ENCODE measurements around the gene P4HA1.
"Not testable (repeated sequence)": the region's sequence is repeated elsewhere in the genome, so short reads cannot be mapped to it uniquely, and the experiment has no call there.

P4HA1 gene

DNA sequence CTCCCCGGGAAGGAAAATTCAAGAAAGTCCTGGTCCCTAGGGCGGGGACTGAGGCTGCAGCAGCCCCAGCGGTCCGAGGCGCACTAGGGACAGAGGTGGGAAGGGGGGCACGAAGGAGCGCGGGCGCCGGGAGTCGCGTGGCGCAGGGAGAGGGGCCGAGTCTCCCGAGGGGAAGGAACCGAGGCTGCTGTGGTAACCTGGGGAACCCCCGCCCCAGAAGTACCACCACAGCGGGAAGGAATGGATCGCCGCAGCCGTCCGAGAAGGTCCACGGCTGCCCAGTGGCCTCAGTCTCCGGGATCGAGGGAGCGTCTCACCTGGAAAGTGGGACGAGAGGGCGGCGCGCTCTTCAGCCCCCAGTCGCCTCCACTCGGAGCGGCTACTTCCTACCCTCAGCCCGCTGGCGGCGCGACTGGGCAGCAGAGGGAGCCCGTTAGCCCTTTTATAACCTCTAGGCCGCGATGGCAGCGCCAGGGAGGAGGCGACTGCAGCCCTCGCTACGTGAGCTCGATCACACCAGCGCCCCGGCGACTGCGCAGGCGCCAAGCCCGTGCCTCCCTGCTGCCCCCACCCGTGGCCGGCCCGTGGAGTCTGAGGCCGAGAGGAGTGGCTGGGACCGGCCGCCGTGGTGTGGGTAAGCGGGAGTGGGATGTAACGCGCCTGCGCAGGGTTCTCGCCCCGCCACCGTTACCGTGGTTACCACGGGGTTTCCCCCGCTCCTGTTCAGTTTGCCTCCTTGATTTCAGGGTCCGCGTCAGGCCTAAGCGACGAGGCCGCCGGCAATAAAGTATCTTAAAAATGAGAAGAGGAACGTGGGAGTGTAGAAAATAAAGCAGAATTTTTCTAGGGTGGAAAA lies at the start of gene P4HA1:
Gene P4HA1, minus strand, starts transcription at position 418 of the 856 bp plus-strand sequence. CDS start 21,983 bp downstream, outside the sequence.
- DNase-seq: peak; percentile 96

DNA sequence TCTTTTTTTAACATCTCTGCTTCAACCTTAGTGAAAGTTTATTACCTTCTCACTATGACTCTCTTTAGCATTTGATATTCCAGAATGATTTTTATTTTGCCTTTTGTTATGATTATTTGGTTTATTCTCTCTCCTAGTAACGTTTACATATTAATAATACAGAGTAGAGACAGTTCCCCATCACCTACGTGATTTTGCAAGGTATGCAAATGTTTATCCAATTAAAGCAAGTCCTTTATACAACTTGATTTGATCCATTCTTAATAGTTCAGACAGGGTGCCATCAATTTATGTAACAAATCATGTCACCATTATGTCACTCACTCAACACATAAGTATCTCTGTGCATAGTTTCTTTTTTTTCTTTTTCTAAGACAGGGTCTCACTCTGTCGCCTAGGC lies 44.9 kb upstream of the P4HA1 start:
- no peak for DNase-seq

DNA sequence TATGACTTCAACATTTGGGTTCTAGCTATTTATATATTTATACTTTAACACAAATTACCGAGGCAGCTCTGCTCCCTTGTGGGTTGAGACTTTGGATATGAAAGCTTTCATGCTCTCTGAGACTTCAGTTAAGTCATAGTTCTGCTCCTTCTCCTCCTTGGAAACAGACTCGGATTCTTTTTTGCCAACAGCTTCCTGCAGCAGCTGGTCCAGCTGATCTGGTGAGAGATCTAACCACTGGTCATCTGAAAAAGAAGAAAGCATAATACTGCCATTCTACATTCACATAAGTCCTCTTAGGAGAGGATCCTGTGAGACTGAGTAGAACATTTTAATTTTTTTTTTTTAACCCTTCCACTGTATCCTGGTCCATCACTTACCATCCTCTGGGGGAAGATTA lies 42.6 kb upstream of the P4HA1 start:
- DNase-seq: no peak

DNA sequence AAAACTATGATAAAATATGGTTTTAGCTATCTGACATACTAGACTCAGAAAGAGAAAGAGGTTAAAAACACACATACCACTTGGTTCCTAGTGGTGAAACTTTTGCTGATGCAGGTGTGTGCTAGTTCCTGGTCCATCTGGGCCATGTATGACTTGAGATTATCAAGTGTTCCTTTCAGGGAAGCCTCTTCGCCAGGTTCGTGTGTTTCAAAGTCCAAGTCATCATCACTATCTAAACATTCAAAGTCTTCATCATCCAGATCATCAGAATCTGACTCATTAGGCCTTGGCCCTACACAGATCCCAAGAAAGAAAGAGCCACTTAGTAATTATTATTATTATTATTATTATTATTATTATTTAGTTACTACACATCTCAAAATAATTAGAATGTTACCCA lies 40.0 kb upstream of the P4HA1 start:
- DNase-seq: no peak

DNA sequence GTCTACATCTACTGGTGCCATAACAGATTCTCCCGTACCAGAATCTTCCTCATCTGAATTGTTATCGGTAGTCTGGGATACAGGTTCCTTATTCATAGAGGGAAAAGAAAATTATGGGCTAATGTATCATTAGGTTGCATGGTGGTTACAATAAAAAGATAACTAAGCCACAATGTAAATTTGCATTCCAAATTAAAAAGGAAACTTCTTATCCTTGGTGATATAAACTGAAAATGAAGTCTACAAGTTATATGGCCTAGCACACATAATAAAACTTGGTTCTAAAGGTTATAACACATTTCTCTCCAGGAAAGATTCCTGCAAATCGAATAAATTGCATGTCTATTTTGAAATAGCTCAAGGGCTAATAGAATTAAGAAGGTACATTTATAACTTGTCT lies 38.1 kb upstream of the P4HA1 start:
- DNase-seq: no peak

DNA sequence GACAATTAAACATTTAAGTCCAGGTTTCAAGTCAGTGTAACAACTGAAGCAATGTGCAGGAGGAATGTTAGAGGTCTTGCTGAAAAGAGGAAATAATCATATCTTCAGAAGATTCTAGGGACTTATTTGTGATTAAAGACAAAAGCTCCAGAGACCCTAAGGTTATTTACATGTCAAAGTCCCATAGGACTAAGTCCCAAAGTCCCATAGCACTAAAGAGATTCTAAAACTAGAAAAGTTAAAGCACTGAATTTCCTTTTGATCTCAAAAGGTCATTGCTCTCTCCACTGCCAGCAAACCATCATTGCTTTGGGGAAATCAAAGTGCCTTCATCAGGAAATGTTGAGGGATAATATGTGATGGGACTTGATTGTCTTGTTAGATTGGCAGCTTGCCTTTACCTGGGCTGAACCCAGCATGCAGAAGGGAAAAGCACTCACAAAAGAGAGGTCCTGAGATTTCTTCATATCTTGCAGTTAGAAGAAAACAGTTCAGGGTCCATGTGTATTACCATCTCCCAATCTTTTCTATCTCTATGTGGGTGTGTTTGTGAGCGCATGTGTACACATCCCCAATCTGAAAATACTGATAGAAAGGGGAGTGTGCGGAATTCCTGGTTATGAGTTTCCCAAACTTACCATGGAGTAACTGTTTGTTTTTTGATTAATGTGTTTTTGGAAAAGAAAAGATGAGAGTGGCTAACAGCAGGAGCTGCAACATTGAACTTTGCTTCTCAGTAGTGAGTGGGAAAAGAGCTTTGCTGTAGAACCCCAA lies 35.4 kb upstream of the P4HA1 start:
- no peak for DNase-seq

DNA sequence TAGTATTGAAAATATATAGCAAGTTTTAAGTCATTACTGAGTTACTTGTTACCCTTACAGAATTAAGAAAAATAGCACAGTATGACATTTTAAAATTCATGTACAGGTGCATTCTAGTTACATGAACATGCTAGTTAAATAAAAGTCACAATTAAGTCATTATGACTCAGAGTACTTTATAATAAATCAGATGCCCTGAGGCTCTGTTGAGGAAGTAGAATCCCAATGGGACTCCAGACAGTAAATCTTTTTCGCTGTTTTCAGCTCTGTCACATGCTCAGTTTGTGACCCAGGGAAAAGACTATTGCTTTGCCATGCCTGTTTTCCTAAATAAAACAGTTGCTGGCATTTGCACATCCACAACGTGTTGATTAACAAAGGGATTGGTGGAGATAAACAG lies 34.6 kb upstream of the P4HA1 start:
- DNase-seq: no peak

DNA sequence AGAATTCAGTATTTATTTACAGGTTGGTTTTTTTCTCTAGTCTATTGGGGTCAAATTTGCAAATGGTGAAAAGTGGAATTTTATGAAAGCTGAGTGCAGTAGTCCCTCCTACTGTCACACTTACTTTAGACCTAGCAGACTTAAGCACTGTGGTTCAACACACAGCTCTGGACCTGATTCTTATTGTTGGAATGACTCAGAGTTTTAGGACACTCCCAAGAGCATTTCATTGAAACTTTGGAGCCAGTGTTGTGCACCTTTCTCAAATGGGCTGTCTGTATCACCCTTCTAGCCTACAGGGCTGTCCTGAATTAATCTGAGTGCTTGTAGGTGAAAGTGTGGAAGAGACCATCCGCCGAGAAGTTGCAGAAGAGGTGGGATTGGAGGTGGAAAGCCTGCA lies 29.7 kb upstream of the P4HA1 start:
- no peak for DNase-seq

DNA sequence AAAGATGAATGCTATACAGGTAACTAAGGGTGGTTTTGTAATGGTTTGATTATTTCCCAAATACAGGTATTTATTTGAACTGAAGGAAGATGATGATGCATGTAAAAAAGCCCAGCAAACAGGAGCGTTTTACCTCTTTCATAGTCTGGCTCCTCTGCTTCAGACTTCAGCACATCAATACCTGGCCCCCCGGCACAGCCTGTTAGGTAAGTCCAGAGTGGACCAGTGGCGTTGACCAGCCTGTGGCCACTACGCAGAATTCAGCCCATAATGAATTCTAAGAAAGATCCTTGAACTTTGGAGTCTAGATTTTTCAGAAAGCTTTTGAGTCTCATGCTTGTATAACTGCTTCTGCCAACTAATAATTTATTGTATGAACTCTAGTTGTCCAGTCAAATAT lies 23.3 kb upstream of the P4HA1 start:
- DNase-seq: no peak

DNA sequence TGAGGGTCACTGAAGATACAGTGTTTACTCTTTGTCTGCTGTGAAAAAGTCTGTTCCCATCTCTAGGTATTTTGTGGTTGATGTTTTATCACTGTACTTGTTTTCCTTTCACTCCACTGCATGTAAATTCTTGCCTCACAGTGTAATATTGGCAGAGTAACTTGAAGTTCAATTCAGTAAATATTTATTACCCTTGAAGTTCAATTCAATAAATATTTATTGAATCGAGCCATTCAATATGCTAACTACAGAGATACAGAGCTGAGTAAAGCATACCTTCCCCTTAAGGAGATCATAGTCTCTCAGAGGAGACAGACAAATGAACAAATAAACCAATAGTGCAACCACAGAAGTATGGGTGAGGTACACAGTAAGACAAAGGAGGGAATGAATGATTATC lies 22.8 kb upstream of the P4HA1 start:
- no peak for DNase-seq

DNA sequence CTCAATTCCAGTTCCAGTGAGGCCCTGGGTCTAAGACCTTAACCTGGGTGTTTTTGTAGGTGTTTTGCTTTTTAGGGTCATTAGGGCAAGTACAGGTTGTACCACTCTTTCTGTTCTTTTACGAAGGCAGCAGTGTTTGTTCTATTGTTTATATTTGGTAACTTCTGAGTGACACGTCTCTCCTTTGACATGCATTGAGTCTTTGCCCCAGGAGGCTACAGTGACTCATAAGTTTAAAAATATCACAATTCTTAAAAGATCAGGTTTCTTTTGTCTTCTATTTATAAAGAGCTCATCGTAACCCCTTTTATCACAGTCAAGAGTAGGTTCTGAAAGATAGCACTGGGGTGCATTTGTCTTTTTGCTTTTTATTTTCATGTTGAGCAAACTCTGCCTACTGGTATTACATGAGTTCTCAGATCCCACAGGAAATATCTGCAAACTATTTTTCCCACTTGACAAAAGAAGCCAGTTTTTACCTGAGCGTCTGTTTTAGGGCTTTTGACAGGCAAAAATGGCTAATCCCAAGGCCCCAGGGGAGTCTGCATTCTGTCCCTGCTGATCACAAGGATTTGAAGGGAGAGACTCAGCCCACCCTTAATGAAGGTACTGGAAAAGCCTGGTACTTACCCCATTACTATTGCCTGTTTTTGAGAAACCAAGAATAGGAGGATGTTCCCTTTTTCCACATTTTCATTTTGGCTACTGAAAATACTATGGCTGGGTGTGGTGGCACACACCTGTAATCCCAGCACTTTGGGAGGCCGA lies 21.5 kb upstream of the P4HA1 start:
- no peak for DNase-seq

DNA sequence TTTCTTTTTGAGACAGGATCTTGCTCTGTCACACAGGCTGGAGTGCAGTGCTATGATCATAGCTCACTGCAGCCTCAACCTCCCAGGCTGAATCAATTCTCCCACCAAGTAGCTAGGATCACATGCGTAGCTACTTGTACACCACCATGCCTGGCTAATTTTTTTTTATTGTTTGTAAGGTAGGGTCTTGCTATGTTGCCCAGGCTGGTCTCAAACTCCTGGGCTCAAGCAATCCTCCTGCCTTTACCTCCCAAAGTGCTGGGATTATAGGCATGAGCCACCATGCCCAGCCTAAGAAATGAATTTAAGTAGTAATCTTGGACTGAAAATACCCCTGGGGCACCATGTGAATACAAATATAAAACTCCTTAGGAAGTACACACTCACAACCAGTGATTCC lies 19.4 kb upstream of the P4HA1 start:
- no peak for DNase-seq

DNA sequence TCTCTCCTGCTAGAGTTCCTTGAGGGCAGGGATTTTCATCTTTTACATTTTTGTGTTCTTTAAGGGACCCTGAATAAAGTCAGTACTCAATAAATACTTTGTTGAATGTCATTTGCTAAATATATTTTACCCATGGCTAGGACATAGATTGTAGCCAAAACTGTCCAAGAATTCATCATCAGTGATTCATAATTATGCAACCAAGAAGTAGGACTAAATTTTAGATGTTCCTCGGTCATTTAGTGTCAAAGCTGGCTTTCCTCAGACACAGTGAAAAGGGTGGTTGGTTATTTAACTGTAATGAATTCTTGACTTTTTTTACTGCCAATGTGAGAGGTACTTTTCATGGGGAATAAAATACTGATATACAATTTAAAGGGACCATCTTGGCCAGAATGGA lies 16.9 kb upstream of the P4HA1 start:
- no peak for DNase-seq

DNA sequence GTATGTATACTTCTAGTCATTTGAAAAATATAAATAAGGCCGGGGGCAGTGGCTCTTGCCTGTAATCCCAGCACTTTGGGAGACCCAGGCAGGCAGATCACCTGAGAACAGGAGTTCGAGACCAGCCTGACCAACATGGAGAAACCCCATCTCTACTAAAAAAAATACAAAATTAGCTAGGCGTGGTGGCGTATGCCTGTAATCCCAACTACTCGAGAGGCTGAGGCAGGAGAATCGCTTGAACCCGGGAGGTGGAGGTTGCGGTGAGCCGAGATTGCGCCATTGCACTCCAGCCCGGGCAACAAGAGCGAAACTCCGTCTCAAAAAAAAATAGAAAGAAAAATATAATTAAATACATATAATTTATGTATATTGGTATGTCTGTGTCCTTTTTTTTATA lies 15.4 kb upstream of the P4HA1 start:
- not testable (repeated sequence) for DNase-seq

DNA sequence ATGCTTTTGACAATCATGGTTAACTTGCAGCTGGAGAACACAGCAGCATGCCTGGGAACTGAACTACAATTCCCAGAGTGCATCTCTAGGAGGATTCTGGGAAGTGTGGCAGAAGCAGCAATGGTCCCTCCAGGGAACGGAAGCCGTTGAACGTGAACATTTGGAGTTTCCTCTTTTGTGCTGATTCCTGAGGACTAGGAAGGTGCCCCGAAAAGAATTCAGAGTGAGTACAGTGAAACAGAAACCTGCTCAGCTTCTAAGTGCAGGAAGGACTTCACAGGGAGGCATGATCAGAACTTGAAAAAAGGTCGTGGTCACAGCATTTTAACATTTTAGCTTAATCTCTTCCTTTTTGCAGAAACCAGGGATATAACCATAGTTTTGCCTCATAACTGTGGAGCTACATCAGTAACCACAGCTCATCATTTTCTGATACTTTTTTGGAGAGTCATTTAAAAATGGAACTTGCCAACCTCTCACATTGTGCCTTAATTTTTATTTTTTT lies 13.7 kb upstream of the P4HA1 start, which contains the start of gene NUDT13:
Gene NUDT13, plus strand, starts transcription at position 111 of the 505 bp plus-strand sequence. CDS start 3,911 bp downstream, outside the sequence.
- peak; percentile 41 for DNase-seq

DNA sequence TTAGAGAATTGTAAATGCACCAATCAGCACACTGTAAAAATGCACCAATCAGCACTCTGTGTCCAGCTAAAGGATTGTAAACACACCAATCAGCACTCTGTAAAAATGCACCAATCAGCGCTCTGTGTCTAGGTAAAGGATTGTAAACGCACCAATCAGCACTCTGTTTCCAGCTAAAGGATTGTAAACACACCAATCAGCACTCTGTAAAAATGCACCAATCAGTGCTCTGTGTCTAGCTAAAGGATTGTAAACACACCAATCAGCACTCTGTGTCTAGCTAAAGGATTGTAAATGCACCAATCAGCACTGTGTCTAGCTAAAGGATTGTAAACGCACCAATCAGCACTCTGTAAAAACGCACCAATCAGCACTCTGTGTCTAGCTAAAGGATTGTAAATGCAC lies 12.6 kb upstream of the P4HA1 start:
- not testable (repeated sequence) for DNase-seq

DNA sequence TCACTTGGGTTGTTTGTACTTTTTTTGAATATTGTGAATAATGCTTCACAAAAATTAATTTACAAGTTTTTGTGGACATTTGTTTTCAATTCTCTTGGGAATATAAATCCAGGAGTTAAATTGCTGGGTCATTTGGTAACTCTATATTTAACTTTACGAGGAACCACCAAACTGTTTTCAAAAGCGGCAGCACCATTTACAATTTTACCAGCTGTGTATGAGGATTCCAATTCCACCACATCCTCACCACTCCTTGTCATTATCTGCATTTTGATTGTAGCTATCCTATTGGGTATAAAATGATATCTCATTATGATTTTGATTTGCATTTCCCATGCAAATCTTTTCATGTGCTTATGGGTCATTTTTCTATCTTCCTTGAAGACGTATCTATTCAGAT lies 9.6 kb upstream of the P4HA1 start:
- no peak for DNase-seq

DNA sequence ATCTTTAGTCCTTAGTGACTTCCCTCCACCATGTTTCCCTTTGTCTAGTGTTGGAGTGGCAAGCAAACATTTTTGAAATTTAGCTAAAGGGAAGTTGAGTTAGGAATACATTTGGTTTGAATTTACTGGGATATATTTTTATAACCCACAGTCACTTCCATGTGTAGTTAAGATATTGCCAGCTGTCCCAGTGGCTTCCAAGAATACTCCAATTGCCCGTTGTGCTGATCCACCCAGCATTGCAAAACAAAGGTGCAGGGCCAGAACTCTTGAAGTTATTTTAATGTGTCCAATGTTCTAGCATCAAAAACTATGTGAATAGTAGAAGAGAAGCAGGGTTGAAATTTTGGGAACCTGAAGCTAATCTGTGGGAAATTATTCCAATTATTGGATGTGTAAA lies 2.5 kb upstream of the P4HA1 start:
- no peak for DNase-seq

DNA sequence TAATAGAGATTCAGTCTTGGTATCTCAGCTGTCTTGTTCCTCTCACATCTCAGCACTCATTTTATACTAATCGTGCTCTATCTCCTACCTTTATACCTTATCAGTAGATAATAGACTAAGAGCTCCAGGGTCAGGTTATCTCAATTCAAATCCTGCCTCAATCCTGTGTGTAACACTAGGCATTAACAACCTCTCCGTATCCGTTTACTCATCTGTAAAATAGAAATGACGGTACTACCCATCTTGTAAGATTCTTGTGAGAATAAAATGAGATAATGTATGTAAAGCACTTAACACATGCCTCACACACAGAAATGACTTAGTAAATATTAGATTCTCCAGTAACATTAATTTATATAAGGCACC lies 622 bp upstream of the P4HA1 start:
- no peak for DNase-seq

DNA sequence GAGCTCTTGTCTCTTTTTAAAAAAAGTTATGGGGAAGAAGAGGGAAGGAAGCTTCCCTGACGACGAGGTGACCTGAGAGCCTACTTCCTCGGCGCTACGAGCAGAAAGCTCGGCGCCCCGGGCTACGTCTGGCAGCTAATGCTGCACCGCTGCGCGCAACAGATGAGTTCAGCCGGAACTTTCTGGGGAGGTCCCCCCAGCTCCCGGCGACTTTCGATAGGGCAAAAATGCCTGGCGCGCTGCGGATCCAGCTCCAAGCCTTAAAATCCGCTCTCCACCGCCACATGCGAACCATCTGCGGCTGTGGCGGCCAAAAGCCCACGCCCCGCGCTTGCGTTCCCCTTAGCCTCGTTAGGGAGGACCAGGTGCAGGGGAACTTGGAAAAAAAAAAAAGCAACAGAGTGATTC lies 621 bp downstream of the P4HA1 start:
- peak; percentile 67 for DNase-seq

DNA sequence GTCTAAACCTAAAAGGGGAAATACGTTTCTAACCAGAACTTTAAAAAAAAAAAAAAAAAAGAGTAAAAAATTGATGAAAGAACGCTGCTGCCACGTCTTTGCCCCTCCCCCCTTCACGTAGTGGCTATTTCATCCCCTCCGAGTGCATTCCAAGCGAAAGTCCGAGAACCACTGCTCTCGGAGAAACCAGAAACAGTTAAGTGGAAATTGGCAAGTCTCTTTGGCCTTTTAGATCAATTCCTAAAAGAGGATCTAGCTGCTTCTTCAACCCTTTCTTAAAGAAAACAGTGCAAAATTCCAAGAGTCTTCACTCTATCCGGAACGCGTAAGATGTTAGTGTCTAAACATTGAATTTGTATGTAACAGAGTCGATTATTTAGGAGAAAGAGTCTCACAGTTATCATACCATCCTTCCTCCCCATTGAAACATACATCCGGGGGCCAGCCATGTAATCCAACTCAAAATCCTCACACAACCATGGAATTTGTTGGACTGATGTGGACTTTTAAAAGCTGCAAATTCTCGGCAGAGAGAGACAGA lies 1.1 kb downstream of the P4HA1 start:
- peak; percentile 28 for DNase-seq

DNA sequence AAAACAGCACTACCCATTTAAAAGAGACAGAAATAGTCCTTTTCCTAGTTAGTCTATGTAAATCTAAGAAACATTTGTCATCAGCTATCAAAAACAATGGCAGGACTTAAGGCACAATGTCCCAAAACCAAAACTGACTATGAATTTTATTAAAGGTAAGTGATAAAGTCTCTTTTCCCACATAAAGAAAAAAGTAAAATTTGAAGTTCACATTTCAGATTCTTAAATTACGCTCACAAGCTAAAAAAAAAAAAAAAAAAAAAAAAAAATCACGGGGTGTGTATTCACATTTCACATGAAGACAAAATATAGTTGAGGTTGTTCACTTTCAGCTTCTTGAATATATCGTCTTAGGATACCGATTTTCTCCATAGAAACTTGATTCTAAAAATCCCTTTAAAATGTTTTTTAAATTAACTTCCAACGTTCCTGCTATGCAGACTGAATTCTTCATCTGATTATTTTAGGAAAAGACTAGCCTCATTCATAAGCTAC lies 1.6 kb downstream of the P4HA1 start:
- DNase-seq: no peak
